ENCODE data around the gene SPINK6.

DNA sequence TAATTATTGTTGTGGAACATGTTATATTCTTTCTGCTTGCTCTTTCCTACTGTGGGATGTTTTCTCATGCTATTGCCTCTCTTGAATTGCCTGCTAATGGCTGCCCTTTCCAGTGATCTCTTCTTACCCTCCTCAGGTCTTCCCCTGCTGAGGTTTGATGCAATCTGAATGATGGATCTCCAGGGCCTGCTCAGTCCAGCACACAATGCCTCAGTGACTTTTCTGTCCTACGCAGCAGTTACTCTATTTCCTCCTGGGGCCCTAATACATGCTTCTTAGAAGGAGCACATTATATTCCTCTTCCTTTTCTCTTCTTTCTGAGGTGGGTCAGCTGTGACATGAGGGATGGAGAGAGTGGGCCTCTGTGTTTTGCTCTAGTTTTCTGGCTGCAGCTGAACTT is 34.6 kb upstream of the SPINK6 start, which contains the start of gene SPINK14:
- TF ChIP-seq, protein P1, sequence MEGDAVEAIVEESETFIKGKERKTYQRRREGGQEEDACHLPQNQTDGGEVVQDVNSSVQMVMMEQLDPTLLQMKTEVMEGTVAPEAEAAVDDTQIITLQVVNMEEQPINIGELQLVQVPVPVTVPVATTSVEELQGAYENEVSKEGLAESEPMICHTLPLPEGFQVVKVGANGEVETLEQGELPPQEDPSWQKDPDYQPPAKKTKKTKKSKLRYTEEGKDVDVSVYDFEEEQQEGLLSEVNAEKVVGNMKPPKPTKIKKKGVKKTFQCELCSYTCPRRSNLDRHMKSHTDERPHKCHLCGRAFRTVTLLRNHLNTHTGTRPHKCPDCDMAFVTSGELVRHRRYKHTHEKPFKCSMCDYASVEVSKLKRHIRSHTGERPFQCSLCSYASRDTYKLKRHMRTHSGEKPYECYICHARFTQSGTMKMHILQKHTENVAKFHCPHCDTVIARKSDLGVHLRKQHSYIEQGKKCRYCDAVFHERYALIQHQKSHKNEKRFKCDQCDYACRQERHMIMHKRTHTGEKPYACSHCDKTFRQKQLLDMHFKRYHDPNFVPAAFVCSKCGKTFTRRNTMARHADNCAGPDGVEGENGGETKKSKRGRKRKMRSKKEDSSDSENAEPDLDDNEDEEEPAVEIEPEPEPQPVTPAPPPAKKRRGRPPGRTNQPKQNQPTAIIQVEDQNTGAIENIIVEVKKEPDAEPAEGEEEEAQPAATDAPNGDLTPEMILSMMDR (IDR thresholded peaks at IDR 0.05 in 4 of 5, conservative IDR thresholded peaks at IDR 0.05 in 1 of 5), result no peak
- TF ChIP-seq POLR2A (IDR thresholded peaks at IDR 0.05), result no peak

Data from gastrocnemius medialis (tissue), 4 donors.